ENCODE results near the gene PNMT. TPM values are rescaled to one million over a fixed set of nuclear protein-coding genes. Genes with fewer than 3 reads are reported as not detected.
A peak's percentile ranks its signal among the peaks of the same experiment; 100 is the strongest.

The PNMT gene
- total RNA-seq, 1 donor from 2014 or later = 2.4 TPM

GRCh38 chr17:39684369-39685192 is 16.3 kb downstream of the PNMT start:
- Mint-ChIP-seq H3K4me1 (ENCODE audit: unreplicated experiment) (peaks cover 21% of the 10 kb centered on the region), H3K36me3 (ENCODE audit: unreplicated experiment) (peaks cover 16% of the 10 kb centered on the region), H3K27ac (ENCODE audit: unreplicated experiment) (no peak overlapping the region), H3K27me3 (ENCODE audit: unreplicated experiment) (no peaks in the 10 kb centered on the region), H3K9me3 (ENCODE audit: unreplicated experiment) (no peaks in the 10 kb centered on the region), H3K4me3 (ENCODE audit: unreplicated experiment) (no peak overlapping the region)
- no peak for TF ChIP-seq CTCF (IDR thresholded peaks at IDR 0.05)
- no peak for DNase-seq (ENCODE audit: extremely low spot score, unreplicated experiment)

GRCh38 chr17:39687101-39687545 is 18.9 kb downstream of the PNMT start:
- Mint-ChIP-seq H3K27me3 (ENCODE audit: unreplicated experiment) (no peaks in the 10 kb centered on the region), H3K4me1 (ENCODE audit: unreplicated experiment) (peaks cover 21% of the 10 kb centered on the region), H3K9me3 (ENCODE audit: unreplicated experiment) (no peaks in the 10 kb centered on the region), H3K36me3 (ENCODE audit: unreplicated experiment) (peaks cover 9% of the 10 kb centered on the region), H3K4me3 (ENCODE audit: unreplicated experiment) (peak overlapping the region; percentile 97), H3K27ac (ENCODE audit: unreplicated experiment) (peak overlapping the region; percentile 99)
- DNase-seq (ENCODE audit: extremely low spot score, unreplicated experiment) = no peak
- no peak for TF ChIP-seq CTCF (IDR thresholded peaks at IDR 0.05)

GRCh38 chr17:39687546-39688474 is 19.6 kb downstream of the PNMT start, which contains the start of gene PGAP3:
TSS of gene PGAP3 (minus strand) at chr17:39688057. CDS start at chr17:39688014, 43 bp downstream.
- TF ChIP-seq CTCF (IDR thresholded peaks at IDR 0.05) = no peak
- H3K4me3 Mint-ChIP-seq (ENCODE audit: unreplicated experiment) = peak within 1 kb of the TSS; percentile 97

GRCh38 chr17:39688475-39688835 is 20.2 kb downstream of the PNMT start:
- no peak for TF ChIP-seq CTCF (IDR thresholded peaks at IDR 0.05)
- Mint-ChIP-seq H3K4me1 (ENCODE audit: unreplicated experiment) (peaks cover 21% of the 10 kb centered on the region), H3K4me3 (ENCODE audit: unreplicated experiment) (peak overlapping the region; percentile 97), H3K27me3 (ENCODE audit: unreplicated experiment) (no peaks in the 10 kb centered on the region), H3K9me3 (ENCODE audit: unreplicated experiment) (no peaks in the 10 kb centered on the region), H3K36me3 (ENCODE audit: unreplicated experiment) (peaks cover 5% of the 10 kb centered on the region), H3K27ac (ENCODE audit: unreplicated experiment) (peak overlapping the region; percentile 99)
- DNase-seq (ENCODE audit: extremely low spot score, unreplicated experiment) = no peak

More at GRCh38 chr17:39687546-39688474, 19.6 kb downstream of the PNMT start, which contains the start of gene PGAP3:
- DNase-seq (ENCODE audit: extremely low spot score, unreplicated experiment) = peak; percentile 94
- Mint-ChIP-seq H3K27me3 (ENCODE audit: unreplicated experiment) (no peaks in the 10 kb centered on the region), H3K36me3 (ENCODE audit: unreplicated experiment) (peaks cover 9% of the 10 kb centered on the region), H3K27ac (ENCODE audit: unreplicated experiment) (peak within 1 kb of the TSS; percentile 99), H3K4me1 (ENCODE audit: unreplicated experiment) (peaks cover 21% of the 10 kb centered on the region), H3K9me3 (ENCODE audit: unreplicated experiment) (no peaks in the 10 kb centered on the region)

Measured in osteocyte (in vitro differentiated cells).